AG09319 (cell line): ENCODE measurements around the gene PLEKHA4.
"Not testable (repeated sequence)": the region's sequence is repeated elsewhere in the genome, so short reads cannot be mapped to it uniquely, and the experiment has no call there.

Experiments used
- DNase-seq: peaks from one replicate; pipeline ENCODE4 v3.0.0-alpha.2; 2010; ENCODE audit warnings: low read depth; ENCODE audit errors: extremely low read depth
- CTCF ChIP-seq: IDR thresholded peaks from 2 replicates; pipeline ENCODE4 v1.5.1; 2011; ENCODE audit warnings: low read depth, mild to moderate bottlenecking, inconsistent platforms, low read length, moderate library complexity

PLEKHA4 gene

GRCh38 chr19:48868114-48868886, at the start of gene PLEKHA4:
TSS of gene PLEKHA4 (minus strand) at chr19:48868617. CDS start at chr19:48867620, 997 bp downstream.
- no peak for DNase-seq
- TF ChIP-seq CTCF, result no peak

GRCh38 chr19:48918071-48918470, 49.7 kb upstream of the PLEKHA4 start:
- no peak for DNase-seq
- no peak for TF ChIP-seq CTCF

- DNase-seq, result no peak
- TF ChIP-seq CTCF, result no peak
Observed at GRCh38 chr19:48915757-48916156, 47.3 kb upstream of the PLEKHA4 start.

GRCh38 chr19:48914181-48914580, 45.8 kb upstream of the PLEKHA4 start:
- no peak for DNase-seq
- TF ChIP-seq CTCF, result no peak

- no peak for TF ChIP-seq CTCF
- no peak for DNase-seq
Observed at GRCh38 chr19:48913114-48913889, 44.9 kb upstream of the PLEKHA4 start.

GRCh38 chr19:48910803-48911202, 42.4 kb upstream of the PLEKHA4 start:
- no peak for TF ChIP-seq CTCF
- DNase-seq, result no peak

- DNase-seq, result not testable (repeated sequence)
Observed at GRCh38 chr19:48909424-48910077, 41.1 kb upstream of the PLEKHA4 start.
